ENCODE measurements around the gene EXD1.
"Not testable (repeated sequence)": the region's sequence is repeated elsewhere in the genome, so short reads cannot be mapped to it uniquely, and the experiment has no call there.

EXD1 gene

GRCh38 chr15:41230650-41231421 is at the start of gene EXD1, which contains the start of gene CHP1:
Gene EXD1, minus strand, starts transcription at chr15:41230757. Its CDS starts 4,182 bp downstream, at chr15:41226575.
Gene CHP1, plus strand, starts transcription at chr15:41231268. Its CDS starts 115 bp downstream, at chr15:41231383.
- peak; percentile 67 to 94 for DNase-seq

- no peak for DNase-seq
Measured at GRCh38 chr15:41279535-41280283, 49.2 kb upstream of the EXD1 start.

GRCh38 chr15:41278319-41278718 is 47.8 kb upstream of the EXD1 start:
- DNase-seq: no peak

GRCh38 chr15:41276831-41277230 is 46.3 kb upstream of the EXD1 start:
- DNase-seq: no peak

GRCh38 chr15:41269887-41270286 is 39.3 kb upstream of the EXD1 start:
- DNase-seq: no peak

- no peak for DNase-seq
Measured at GRCh38 chr15:41263891-41264351, 33.4 kb upstream of the EXD1 start.

GRCh38 chr15:41262571-41262970 is 32.0 kb upstream of the EXD1 start:
- DNase-seq: no peak

- DNase-seq: not testable (repeated sequence)
Measured at GRCh38 chr15:41260924-41261323, 30.4 kb upstream of the EXD1 start.

- DNase-seq: no peak
Measured at GRCh38 chr15:41259546-41260189, 29.1 kb upstream of the EXD1 start.

- DNase-seq: no peak
Measured at GRCh38 chr15:41258750-41259471, 28.4 kb upstream of the EXD1 start.

GRCh38 chr15:41256577-41257038 is 26.1 kb upstream of the EXD1 start:
- no peak for DNase-seq

- DNase-seq: no peak
Measured at GRCh38 chr15:41256103-41256502, 25.5 kb upstream of the EXD1 start.

GRCh38 chr15:41254560-41254959 is 24.0 kb upstream of the EXD1 start:
- no peak for DNase-seq

GRCh38 chr15:41251411-41251810 is 20.9 kb upstream of the EXD1 start:
- no peak for DNase-seq

GRCh38 chr15:41250745-41251144 is 20.2 kb upstream of the EXD1 start:
- not testable (repeated sequence) for DNase-seq

- no peak for DNase-seq
Measured at GRCh38 chr15:41241221-41241964, 10.8 kb upstream of the EXD1 start.

- DNase-seq: no peak
Measured at GRCh38 chr15:41238100-41238499, 7.5 kb upstream of the EXD1 start.

- no peak for DNase-seq
Measured at GRCh38 chr15:41235929-41236328, 5.4 kb upstream of the EXD1 start.

- DNase-seq: not testable (repeated sequence)
Measured at GRCh38 chr15:41235228-41235627, 4.7 kb upstream of the EXD1 start.

- DNase-seq: no peak
Measured at GRCh38 chr15:41233367-41233771, 2.8 kb upstream of the EXD1 start.

- DNase-seq: no peak
Measured at GRCh38 chr15:41231422-41232226, 1.1 kb upstream of the EXD1 start.

Data from SW 1271 (cell line).